HEK293T (cell line): ENCODE measurements around the gene C9orf85.

Experiments
- FOXM1 ChIP-seq: fragments of 450-650 bp; IDR thresholded peaks from 2 replicates; pipeline ENCODE4 v1.6.1; 2017; ENCODE audit warnings: mild to moderate bottlenecking, borderline replicate concordance
- L3MBTL2 ChIP-seq: fragments of 450-650 bp; conservative IDR thresholded peaks from 2 replicates; pipeline ENCODE4 v1.6.1; 2016; ENCODE audit warnings: mild to moderate bottlenecking
- LEF1 ChIP-seq: fragments of 450-650 bp; IDR thresholded peaks from 2 replicates; pipeline ENCODE4 v1.6.1; 2017; ENCODE audit warnings: mild to moderate bottlenecking, borderline replicate concordance
- SP1 ChIP-seq: fragments of 450-650 bp; IDR thresholded peaks from 2 replicates; pipeline ENCODE4 v1.6.1; 2017

DNA sequence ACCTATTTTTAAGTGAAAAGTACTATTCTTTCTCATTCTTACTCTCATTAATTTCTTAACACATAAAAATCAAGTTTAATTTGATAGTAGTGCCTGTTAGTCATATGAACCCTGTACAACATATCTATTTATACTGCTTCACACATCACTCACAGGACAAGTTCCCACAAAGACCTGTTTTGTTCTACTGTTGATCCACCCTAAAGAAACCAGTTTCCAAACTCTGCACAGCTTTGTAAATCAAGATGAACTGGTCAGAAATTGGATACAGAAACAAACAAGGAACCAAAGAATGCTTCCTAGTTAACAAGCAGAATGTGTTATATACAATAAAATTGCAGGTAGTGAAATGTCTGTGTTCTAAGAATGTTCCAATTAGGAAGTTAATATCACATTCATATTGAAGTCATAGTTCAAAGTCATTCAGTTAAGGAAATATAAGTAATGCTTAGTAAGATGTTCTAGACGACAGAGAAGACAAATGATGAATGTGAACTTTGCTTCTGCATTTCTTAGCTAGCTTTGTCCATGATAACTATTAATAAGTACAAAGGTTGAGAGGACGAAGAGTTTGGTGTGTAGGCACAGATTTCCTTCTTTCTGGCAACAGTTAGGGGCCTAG lies 33.4 kb downstream of the C9orf85 start:
- no peak for TF ChIP-seq SP1
- TF ChIP-seq FOXM1: no peak
- no peak for TF ChIP-seq LEF1
- no peak for TF ChIP-seq L3MBTL2
